Measurements from ENCODE around the gene PROCR.

- no peak for TF ChIP-seq POLR2AphosphoS5 (IDR thresholded peaks at IDR 0.05; ENCODE audit: low read depth, low read length)
- TF ChIP-seq TAF1 (IDR thresholded peaks at IDR 0.05; ENCODE audit: borderline replicate concordance, insufficient read depth, low read length), result no peak
- no peak for TF ChIP-seq REST (IDR thresholded peaks at IDR 0.05; ENCODE audit: insufficient read depth in 1 of 2, low read depth in 2 of 2, low read length in 2 of 2)
These were observed 26.7 kb upstream of the PROCR start for GRCh38 chr20:35145141-35145564.

Measured in PFSK-1 (cell line).